Colon (tissue), 2 donors: ENCODE data around the gene SETD7.
"Not testable (repeated sequence)": the region's sequence is repeated elsewhere in the genome, so short reads cannot be mapped to it uniquely, and the experiment has no call there.

Experiments used
- FAIRE-seq: peaks from 2 replicates; lab custom pipeline; 2012; peaks lifted over from hg19 to GRCh38; lab: Jason Lieb, UNC
- donor health status: control.
- donor health status: control.

The SETD7 gene

GRCh38 chr4:139465922-139466321 lies 90.1 kb downstream of the SETD7 start:
- FAIRE-seq: no peak

DNA sequence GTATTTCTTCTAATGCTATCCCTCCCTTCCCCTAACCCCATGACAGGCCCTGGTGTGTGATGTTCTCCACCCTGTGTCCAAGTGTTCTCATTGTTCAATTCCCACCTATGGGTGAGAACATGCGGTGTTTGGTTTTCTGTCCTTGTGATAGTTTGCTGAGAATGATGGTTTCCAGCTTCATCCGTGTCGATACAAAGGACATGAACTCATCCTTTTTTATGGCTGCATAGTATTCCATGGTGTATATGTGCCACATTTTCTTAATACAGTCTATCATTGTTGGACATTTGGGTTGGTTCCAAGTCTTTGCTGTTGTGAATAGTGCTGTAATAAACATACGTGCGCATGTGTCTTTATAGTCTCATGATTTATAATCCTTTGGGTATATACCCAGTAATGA lies 91.5 kb downstream of the SETD7 start:
- not testable (repeated sequence) for FAIRE-seq

GRCh38 chr4:139461022-139461628 lies 94.9 kb downstream of the SETD7 start:
- FAIRE-seq: no peak

- FAIRE-seq: no peak
Observed at GRCh38 chr4:139460565-139460964, 95.5 kb downstream of the SETD7 start.

DNA sequence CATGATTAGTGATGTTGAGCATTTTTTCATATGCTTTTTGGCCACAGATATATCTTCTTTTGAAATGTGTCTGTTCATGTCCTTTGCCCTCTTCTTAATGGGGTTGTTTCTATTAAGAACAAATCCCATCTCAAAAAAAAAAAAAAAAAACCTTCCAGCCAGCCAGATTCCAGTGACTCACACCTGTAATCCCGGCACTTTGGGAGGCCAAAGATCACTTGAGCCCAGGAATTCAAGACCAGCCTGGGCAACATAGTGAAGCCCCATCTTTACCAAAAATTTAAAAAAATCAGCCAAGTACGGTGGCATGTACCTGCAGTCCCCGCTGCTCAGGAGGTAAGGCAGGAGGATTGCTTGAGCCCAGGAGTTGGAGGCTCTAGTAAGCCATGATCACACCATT lies 97.0 kb downstream of the SETD7 start:
- FAIRE-seq: no peak

DNA sequence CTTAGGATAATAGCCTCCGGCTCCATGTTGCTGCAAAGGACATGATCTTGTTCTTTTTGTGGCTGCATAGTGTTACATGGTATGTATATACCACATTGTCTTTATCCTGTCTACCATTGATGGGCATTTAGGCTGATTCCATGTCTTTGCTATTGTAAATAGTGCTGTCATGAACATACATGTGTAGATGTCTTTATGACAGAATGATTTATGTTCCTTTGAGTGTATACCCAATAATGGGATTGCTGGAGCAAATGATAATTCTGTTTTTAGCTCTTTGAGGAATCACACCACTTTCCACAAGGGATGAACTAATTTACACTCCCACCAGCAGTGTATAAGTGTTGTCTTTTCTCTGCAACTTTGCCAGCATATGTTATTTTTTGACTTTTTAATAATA lies 97.5 kb downstream of the SETD7 start:
- no peak for FAIRE-seq

DNA sequence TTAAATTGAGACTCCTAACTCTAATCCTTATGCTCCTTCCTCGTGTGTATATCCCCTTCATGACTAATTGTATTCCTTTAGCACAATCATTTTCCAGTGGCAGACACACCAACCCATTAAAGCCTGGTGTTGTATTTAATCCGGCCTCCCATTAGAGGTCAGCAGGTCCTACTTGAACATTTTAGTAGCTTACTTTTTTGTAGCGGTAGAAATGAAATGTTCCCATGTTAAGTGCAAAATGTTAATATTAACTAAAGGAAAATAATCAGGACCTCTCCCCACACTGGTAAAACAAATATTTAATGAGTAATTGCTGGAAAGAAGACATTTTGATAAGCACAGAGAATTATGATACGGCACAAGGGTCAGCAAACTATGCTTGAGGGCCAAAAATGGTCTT lies 98.7 kb downstream of the SETD7 start:
- no peak for FAIRE-seq

GRCh38 chr4:139455126-139455538 lies 100.9 kb downstream of the SETD7 start:
- FAIRE-seq: no peak

GRCh38 chr4:139454111-139455045 lies 101.6 kb downstream of the SETD7 start, which contains the start of gene RAB33B:
Gene RAB33B (plus strand): TSS chr4:139454121. CDS start chr4:139454196, 75 bp downstream.
- no peak for FAIRE-seq

- FAIRE-seq: no peak
Observed at GRCh38 chr4:139453371-139454110, 102.5 kb downstream of the SETD7 start.

DNA sequence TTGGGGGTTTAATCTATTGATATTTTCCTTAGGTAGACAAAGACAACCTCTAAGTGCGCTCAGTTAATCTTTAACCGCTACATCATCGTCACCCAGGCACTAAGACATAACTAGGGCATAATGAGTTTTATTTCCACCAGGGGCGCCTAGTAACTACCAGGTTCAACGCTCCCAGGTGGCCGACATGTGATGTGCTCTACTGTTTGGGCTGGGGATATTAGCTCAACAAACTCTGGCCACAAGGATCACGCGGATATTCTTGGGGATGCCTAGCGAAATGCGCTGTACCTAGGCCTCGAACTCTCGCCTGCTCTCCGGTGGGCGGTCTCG lies 103.0 kb downstream of the SETD7 start:
- no peak for FAIRE-seq

GRCh38 chr4:139451997-139452396 lies 104.0 kb downstream of the SETD7 start:
- no peak for FAIRE-seq

DNA sequence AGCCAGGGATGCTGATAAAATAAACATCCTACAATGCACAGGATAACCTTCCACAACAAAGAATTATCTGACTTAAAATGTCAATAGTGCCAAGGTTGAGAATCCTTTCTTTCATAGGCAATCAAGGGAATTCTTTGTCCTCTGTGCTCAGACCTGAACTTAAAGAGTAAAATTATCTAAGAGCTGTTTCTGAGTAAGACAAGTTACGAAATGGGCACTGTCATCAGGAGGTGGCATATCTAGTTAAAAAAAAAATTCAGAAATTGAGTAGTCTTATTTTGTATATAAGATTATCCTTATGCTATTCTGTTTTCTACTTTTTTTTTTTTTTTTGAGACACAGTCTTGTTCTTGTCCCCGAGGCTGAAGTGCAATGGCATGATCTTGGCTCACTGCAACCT lies 105.4 kb downstream of the SETD7 start:
- FAIRE-seq: no peak

GRCh38 chr4:139447078-139447477 lies 108.9 kb downstream of the SETD7 start:
- not testable (repeated sequence) for FAIRE-seq
